ENCODE measurements around the gene IGSF21.
"Not testable (repeated sequence)": the region's sequence is repeated elsewhere in the genome, so short reads cannot be mapped to it uniquely, and the experiment has no call there.

IGSF21 gene

DNA sequence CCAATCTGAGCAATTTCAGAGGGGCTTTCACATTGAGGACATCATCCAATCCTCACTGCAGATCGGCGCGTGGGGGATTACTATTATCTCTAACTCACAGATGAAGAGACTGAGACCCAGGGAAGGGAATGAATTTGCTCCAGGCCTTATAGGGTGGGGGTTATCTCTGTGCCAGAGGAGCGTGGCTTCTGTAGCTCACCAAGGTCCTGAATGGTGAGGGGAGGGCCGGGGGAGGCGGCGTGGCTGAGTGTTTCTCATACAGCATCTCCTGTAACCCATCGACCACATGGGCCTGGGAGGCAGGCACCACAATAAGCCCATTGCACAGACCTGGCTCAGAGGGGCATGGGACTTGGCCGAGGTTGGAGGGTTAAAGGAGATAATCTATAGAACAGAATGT is 230.2 kb downstream of the IGSF21 start:
- DNase-seq: no peak

DNA sequence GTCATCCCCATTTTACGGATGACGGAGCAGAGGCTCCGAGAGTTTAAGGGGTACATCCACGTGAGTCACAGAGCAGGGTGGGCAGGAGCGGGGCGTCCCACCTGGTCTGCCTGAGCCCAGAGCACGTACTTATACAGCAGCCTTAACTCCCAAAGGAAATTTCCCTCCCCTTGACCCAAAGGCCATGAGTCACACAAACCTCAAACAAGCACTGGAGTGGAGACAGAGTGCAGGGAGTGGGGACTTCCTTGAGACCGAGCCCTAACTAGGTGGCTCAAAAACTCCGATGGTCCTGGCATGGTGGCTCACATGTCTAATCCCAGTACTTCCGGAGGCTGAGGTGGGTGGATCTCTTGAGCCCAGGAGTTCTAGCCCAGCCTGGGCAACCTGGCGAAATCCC is 231.6 kb downstream of the IGSF21 start:
- DNase-seq: no peak

DNA sequence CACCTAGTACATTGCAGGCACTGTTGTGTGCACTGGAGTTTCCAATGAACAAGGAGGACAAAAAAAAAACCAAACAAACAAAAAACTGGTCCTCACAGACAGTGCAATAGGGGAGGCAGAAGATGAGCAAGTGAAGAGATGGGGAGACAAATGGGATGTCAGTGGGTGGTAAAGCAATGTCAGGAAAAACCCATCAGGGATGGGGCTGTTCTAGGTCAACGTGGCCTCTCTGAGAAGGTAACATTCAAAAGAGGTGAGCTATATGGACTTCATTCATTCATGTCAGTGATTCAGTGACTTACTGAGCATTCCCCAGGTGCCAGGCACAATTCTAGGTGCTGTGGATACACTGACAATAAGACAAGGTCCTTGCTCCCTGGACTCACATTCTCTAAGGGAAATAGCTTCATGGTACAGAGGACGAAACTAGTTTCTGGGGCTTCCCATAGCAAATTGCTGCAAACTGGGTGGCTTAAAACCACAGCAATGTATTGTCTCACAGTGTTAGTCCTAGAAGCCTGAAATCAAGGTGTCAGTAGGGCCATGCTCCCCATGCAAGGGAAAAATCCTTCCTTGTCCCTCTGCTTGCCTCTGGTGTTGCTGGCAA is 232.7 kb downstream of the IGSF21 start:
- no peak for DNase-seq

DNA sequence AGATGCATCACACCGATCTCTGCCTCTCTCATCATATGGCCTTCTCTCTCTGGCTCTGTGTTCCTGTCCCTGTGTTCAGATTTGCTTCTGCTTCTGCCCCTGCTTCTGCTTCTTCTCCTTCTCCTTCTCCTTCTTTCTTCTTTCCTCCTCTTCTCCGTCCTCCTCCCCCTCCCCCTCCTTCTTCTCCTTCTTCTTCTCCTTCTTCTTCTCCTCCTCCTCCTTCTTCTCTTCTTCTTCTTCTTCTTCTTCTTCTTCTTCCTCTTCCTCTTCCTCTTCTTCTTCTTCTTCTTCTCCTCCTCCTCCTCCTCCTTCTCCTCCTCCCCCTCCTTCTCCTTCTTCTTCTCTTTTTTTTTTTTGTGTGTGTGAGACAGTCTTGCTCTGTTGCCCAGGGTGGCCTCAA is 233.2 kb downstream of the IGSF21 start:
- no peak for DNase-seq

DNA sequence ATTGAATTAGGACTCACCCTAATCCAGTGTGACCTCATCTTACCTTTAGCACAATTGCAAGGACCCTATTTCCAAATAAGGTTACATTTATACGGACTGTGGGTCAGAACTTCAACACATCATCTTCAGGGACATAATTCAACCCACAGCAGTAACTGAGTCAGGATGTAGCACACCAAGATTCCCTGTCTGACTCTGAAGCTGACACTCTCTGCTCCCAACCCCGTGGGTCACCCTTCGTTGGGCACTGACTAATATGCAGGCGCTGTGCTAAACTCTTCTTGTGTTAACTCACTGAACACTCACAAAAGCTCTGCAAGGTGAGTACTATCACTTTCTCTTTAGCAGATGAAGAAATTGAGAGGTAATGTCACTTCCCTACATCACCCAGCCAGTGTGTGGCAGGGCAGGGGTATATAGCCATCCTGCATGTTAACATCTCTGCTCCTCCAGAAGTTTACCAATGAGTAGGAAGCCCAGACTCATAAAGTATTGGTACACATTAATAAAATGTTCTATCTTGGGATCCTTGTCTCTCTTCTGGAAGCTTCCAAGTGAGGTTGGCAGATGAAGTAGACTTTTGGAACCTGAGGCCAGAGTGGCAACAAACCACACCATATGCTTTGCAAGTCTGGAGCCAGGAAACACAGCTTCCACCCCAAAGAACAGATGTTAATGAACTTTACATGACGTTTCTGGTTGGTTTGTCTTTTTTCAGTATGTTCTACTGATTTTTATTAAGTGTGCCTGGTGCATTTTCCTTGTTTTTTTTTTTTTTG is 233.9 kb downstream of the IGSF21 start:
- DNase-seq: no peak

DNA sequence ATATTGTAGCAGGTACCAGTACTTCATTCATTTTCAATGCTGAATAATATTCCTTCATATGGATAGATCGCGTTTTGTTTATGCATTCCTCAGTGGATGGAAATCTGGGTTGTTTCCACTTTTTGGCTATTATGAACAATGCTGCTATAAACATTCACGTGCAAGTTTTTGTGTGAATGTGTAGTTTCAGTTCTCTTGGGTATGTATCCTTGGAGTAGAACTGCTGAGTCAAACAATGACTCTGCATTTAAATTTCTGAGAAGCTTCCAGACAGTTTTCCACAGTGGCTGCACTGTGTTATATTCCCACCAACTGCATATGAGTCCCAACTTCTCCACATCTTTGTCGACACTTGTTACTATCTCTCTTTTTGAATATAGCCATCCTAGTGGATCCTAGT is 235.1 kb downstream of the IGSF21 start:
- no peak for DNase-seq

DNA sequence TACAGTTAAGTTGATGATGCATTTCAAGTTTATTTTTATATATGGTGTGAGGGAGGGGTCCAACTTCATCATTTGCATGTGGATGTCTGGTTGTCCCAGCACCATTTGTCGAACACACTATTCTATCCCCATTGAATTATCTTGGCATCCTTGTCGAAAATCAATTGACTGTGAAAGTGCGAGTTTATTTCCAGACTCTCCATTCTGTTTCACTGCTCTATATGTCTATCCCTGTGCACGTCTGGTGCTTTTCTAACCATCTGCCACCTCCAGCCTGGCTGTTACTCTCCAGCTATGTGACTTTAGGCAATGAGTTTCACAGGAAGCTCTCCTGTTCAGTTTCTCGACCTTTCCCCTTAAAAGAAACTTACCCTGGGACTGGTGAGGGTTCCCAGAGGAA is 236.0 kb downstream of the IGSF21 start:
- DNase-seq: no peak

DNA sequence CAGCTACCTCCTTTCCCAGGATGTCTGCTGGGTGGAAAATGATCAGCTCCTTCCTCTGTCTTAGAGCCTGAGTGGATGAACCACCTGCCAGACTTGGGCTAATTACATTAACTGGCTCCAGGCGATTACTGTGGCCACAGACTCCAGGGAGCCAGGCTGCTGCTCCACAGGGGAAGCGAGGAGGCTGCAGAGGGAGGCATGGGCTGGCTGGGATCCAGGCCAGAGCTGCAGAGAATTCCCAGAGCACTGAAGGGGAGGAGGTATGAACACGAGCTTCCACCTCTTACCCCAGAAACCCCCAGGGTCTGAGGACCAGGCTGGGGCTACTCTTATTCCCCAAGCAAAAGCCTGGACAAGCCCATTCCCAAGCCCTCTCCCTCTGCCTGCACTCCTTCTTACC is 237.2 kb downstream of the IGSF21 start:
- no peak for DNase-seq

DNA sequence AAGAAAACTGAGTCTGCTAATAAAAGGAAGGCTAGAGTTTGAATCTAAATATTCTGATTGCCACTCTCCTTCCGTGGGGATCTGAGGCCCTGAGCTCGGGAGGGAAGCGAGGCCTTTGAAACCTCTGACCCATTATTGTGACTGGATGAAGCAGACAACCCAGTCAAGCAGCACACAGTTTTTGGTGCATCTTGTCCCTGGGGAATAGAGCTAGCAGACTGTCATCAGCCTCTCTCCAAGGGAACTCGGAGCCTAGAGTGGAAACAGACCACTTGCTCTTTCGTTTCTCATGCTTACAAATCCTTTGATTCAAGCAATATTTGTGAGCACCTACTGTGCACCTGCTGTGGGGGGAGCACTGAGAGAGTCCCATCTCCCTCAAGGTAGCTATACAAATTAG is 240.0 kb downstream of the IGSF21 start:
- no peak for DNase-seq

DNA sequence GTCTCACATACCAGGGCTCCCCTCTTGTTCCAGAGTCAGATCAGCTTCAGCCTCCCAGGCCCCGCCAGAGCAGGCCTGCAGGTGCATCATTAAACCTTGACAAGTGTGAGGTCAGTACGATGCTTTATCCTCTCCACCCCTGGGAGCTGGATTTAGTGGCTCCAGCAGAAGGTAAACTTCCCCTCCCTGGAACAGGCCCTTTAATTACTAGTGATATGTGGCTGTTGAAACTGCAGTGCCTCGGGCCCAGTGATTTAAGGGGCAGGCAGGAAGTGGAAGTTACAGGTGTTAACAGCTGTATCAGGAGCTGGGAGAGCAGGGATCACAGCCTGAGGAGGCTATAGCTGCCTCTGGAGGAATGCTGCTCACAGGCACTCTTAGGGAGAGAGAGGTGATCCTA is 240.8 kb downstream of the IGSF21 start:
- DNase-seq: no peak

DNA sequence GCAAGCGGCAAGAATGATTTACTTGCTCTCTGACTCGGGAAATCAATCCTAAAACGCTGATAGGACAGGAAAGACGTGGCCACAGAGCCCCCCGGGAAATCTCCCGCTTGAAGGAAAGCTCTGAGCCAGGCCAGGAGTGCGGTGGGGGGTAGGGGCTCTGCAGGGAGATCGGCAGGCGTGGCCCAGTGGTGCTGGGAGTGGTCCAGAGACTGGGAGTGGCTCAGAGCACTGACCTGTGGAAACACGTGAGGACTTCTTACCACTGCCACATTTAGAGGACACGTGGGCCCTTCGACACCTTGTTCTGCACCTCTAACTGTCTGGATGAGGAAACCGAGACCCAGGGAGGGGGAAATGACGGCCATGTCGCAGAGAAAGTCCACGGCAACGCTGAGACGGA is 243.1 kb downstream of the IGSF21 start:
- DNase-seq: no peak

DNA sequence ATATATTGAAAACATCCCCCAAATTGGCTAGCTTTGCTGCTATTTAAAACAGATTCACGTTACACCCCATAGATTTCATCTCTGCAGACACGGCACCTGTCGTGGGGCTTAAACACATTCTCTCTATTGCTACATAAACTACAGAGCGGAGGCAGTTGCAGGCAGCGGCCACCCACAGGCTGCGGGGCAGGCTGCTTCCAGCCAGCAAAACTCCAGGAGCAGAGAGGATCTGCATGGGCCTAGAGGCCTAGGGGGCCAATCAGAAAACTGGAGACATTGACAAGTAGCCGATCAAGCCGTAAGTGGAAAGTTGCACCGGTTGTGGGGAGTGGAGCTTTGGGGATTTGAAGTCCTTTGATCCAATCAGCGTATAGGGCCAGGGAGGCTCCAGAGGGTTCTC is 244.1 kb downstream of the IGSF21 start:
- no peak for DNase-seq

DNA sequence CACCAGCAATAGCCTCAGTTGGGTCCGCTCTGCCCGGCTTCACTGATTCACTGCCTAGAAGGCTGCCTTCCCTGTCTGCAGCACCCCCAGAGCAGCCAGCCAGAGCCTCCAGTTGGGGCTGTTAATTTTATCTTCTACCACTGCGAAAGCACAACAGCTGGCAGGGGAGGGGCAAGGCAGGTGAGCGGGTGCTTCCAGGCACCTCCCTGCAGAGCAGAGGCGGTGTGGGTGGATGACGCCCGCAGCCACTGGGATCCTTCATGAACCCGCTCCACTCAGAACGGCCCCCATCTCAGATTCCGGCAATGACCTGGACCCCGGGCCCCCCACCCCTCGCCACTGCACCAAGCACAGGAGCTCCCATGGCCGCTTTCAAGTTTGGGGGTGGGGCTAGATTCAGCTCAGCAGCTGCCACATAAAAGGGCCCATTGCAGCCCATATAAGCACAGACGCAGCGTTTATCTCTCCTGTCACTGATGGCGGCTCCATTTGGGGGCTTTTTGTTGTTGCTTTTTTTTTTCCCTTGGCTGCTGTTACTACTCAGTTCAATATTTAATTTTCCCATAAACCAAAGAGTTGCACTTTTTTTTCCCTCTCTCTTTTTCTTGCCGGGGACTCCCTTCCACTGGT is 245.2 kb downstream of the IGSF21 start:
- no peak for DNase-seq

DNA sequence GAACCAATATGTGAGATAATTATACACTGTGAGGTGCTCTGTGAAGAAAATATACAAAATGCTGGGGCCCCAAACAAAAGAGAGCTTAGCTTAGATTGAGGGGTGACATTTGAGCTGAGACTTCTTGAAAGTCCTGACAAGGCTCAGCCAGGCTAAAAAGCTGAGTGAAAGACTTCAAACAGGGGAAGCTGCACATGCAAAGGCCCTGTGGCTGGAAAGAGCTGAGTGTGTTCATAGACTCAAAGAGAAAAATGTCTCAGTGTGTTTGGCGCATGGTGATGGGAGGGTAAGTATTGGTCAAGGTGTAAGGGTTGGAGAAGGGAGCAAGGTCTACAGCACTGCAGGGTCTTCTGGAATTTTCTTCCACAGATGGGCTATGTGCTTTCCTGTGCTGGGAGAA is 245.9 kb downstream of the IGSF21 start:
- DNase-seq: no peak

DNA sequence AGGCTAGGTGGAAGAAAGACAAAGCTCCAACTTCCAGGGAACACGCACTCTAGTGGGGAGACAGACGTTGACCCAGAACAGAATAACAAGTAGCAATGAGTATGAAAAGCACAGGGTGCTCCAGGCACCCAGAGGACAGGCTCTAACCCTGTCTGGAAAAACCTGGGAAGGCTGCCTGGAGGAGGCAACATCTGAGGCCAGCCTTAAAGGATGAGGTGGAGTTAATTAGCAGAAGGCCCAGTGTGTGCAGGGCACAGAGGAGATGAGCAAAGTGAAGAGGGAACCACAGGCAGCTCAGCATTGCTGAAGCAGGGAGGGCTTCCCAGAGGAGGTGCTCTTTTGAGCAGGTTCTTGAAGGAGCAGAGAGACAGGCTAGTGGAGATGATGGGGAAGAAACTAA is 246.4 kb downstream of the IGSF21 start:
- no peak for DNase-seq

DNA sequence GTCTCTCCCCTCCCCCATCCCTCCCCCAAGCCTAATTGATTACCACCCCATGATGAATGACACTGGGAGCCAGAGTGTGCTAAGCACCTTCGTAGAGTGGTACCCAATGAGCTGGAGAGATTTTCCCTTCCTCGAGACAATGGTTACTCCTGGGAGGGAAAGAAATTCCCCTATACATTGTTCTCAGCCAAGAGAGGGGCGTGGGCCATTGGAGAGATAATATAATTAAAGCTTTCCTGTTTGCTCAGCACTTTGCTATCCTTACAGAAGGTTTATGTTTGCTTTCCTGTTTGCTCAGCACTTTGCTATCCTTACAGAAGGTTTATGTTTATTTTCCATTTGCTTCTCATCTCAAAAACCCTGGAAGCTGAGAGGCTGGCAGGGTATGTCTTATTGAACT is 247.0 kb downstream of the IGSF21 start:
- DNase-seq: no peak

DNA sequence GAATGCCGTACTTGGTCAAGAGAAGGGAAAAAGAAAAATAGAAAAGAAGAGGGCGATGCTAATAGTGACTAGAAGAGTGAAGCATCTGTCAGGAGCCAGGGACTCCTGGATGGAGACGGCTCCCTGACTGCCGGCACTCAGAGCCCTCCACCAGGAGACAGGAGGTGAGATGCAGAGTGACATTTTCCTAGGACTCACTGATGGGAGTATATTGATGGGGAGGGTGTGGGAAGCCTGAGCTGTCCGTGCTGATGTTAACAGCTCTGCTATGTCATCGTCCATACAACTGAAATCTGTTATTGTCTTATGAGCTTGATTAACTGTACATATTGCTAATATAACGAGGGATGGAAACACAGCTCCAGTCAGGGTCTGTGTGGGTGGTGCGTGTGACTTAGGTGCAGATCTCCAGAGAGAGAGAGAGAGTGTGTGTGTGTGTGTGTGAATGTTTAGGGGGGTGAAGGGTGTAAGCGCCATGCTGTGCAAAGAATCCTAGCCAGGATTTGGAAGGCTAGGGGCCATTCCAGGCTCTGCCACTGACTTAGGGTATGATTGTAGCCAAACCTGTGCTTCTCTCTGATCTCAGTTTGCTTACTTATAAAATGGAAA is 250.1 kb downstream of the IGSF21 start:
- no peak for DNase-seq

DNA sequence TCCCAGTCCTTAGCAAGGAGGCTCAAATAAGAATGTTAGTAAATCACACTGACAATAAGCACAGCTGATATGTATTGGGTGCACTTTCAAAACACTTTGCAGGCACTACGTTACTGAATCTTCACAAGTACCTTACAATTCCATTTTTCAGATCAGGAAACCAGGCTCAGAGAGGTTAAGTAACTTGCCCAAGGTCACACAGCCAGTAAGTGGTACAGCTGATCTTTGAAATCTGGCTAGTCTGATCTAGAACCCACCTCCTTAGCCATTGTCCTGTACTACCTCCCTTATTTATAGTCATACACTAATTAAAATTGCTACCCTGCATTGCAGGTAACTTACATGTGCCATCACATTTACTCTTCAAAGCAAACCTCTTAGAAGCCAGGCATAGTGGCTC is 251.0 kb downstream of the IGSF21 start:
- DNase-seq: no peak

DNA sequence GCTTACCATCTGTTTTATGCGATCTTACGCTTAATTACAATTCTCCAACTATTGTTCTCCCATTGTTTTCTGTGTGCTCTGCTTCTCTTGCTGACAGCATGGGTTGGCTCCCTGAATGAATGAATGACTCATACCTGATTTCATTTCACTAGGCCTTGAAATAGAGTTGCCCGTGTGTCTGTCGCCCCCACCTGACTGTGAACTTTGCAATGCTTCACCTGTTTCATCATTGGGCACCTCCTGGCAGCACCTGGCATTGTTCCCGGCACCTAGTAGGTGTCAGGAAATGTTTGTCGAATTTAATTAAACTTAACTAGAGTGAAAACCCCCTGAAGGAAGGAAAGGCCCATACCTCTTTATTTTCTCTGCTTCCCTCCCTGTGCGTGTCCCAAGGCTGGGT is 252.7 kb downstream of the IGSF21 start:
- DNase-seq: no peak

DNA sequence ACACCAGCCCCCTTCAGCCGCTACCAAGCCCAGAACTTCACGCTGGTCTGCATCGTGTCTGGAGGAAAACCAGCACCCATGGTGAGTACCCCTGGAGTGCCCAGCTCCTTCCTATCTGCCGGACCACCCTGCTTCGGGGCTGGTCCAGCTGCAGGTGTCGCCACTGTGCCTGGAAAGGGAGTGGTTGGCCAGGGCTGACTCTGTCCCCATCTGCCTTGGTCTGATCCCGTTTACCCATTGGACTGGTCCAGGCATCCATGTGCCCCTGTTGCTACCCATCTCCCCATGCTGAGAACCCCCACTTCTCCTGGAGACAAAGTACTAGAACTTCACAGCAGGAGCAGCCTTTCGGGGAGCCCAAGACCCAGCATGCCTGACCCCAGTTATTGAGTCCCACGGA is 254.6 kb downstream of the IGSF21 start:
- no peak for DNase-seq

DNA sequence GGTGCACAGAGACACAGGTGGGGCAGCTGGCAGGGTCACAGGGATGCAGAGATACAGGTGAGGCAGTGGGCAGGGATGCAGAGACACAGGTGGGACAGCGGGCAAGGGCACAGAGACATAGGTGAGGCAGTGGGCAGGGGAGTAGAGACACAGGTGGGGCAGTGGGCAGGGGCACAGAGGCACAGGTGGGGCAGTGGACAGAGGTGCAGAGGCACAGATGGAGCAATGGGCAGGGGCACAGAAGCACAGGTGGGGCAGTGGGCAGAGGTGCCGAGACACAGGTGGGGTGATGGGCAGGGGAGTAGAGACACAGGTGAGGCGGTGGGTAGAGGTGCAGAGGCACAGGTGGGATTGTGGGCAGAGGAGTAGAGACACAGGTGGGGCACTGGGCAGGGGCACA is 255.8 kb downstream of the IGSF21 start:
- DNase-seq: no peak

DNA sequence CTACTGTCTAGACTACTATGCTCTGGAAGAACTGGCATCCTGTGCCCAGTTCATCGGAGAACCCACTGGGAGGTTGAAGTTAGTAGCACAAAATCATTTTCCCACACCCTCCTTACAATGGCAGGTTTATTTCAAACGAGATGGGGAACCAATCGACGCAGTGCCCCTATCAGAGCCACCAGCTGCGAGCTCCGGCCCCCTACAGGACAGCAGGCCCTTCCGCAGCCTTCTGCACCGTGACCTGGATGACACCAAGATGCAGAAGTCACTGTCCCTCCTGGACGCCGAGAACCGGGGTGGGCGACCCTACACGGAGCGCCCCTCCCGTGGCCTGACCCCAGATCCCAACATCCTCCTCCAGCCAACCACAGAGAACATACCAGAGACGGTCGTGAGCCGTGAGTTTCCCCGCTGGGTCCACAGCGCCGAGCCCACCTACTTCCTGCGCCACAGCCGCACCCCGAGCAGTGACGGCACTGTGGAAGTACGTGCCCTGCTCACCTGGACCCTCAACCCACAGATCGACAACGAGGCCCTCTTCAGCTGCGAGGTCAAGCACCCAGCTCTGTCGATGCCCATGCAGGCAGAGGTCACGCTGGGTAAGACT is 257.6 kb downstream of the IGSF21 start:
- DNase-seq: no peak

DNA sequence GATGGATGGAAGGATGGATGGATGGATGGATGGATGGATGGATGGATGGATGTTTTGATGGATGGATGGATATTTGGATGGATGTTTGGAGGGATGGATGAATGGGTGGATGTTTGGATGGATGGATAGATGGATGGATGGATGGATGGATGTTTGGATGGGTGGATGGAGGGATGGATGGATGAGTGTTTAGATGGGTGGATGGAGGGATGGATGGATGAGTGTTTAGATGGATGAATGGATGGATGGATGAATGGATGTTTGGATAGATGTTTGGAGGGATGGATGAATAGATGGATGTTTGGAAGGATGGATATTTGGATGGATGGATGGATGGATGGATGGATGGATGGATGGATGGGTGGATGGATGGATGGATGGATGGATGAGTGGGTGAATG is 264.9 kb downstream of the IGSF21 start:
- not testable (repeated sequence) for DNase-seq

DNA sequence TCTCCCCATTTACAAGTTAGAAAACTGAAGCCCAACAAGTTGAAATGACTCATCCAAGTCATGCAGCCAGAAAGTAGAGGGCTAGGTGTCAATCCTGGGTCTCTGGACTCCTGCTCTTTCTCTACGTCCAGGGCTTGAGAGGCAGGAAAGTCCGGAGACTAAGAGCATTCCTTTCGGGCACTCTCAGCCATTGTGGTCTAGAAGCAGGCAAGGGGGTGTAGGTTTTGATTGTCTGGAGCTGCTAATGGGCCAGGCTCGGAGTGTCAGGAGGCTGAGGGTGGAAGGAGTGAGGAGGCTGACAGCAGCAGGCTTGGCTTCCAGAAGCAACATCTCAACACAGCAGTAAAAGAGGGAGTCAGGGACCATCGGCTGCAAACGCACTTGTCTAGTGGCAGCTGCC is 265.6 kb downstream of the IGSF21 start:
- DNase-seq: no peak

Measured in hippocampal formation (tissue), 2 donors.